Keratinocyte (primary cell): ENCODE measurements around the gene SPSB2. TPM values are rescaled to one million over a fixed set of nuclear protein-coding genes. Genes with fewer than 3 reads are reported as not detected.

Source experiments
- DNase-seq: peaks from one replicate; pipeline ENCODE4 v3.0.0-alpha.2; 2011; ENCODE audit warnings: low read depth, missing footprints, low spot score
- FAIRE-seq: peaks from 2 replicates; lab custom pipeline; 2011; peaks lifted over from hg19 to GRCh38; lab: Jason Lieb, UNC
- H2AFZ ChIP-seq: 2 replicates; pipeline ENCODE4 v1.6.0; 2012; ENCODE audit warnings: low read length, control low read depth, inconsistent platforms; ENCODE audit not compliant: control insufficient read depth
- H3K27ac ChIP-seq: 2 replicates; pipeline ENCODE4 v1.5.1; 2011; ENCODE audit warnings: low read length; ENCODE audit not compliant: control insufficient read depth, insufficient read depth
- H3K27me3 ChIP-seq: 3 replicates; pipeline ENCODE4 v1.6.0; 2011; ENCODE audit warnings: low read length; ENCODE audit not compliant: control insufficient read depth, insufficient read depth; ENCODE audit errors: extremely low read depth
- H3K36me3 ChIP-seq, 2 experiments: 2 replicates in 1 of 2; 3 replicates in 1 of 2; pipeline ENCODE4 v1.5.1; 2011; ENCODE audit warnings: low read length in 2 of 2, mild to moderate bottlenecking in 1 of 2; ENCODE audit not compliant: control insufficient read depth in 2 of 2, insufficient read depth in 2 of 2; ENCODE audit errors: extremely low read depth in 1 of 2
- H3K4me1 ChIP-seq: 3 replicates; pipeline ENCODE4 v1.5.1; 2011; ENCODE audit warnings: low read length; ENCODE audit not compliant: control insufficient read depth, insufficient read depth; ENCODE audit errors: extremely low read depth
- H3K4me2 ChIP-seq: 3 replicates; pipeline ENCODE4 v1.6.0; 2011; ENCODE audit warnings: low read depth, low read length; ENCODE audit not compliant: control insufficient read depth, insufficient read depth; ENCODE audit errors: extremely low read depth
- H3K4me3 ChIP-seq, 3 experiments: fragments of 200-600 bp in 1 of 3; sonication (generic) in 1 of 3; 2 replicates in 2 of 3; 3 replicates in 1 of 3; pipeline ENCODE4 v1.5.1; 2011 to 2016; ENCODE audit warnings: low read length in 3 of 3, mild to moderate bottlenecking in 3 of 3, control low read depth in 2 of 3, inconsistent platforms in 1 of 3, low read depth in 1 of 3, mixed read lengths in 1 of 3, mixed run types in 1 of 3, moderate library complexity in 1 of 3; ENCODE audit not compliant: control insufficient read depth in 2 of 3, insufficient read depth in 2 of 3; ENCODE audit errors: extremely low read depth in 1 of 3
- H3K79me2 ChIP-seq: 2 replicates; pipeline ENCODE4 v1.6.0; 2012; ENCODE audit warnings: low read length; ENCODE audit not compliant: control insufficient read depth, insufficient read depth
- H3K9ac ChIP-seq: 3 replicates; pipeline ENCODE4 v1.6.0; 2011; ENCODE audit warnings: low read length; ENCODE audit not compliant: control insufficient read depth, insufficient read depth; ENCODE audit errors: extremely low read depth
- H3K9me1 ChIP-seq: 3 replicates; pipeline ENCODE4 v1.6.0; 2011; ENCODE audit warnings: low read length; ENCODE audit not compliant: control insufficient read depth, insufficient read depth; ENCODE audit errors: extremely low read depth
- H3K9me3 ChIP-seq: 2 replicates; pipeline ENCODE4 v1.5.1; 2012; ENCODE audit warnings: low read depth, low read length; ENCODE audit not compliant: control insufficient read depth
- H4K20me1 ChIP-seq: 3 replicates; pipeline ENCODE4 v1.6.0; 2011; ENCODE audit warnings: low read length; ENCODE audit not compliant: control insufficient read depth, insufficient read depth; ENCODE audit errors: extremely low read depth
- EZH2 ChIP-seq: IDR thresholded peaks from one replicate; pipeline ENCODE4 v1.6.1; 2012; ENCODE audit warnings: inconsistent platforms, mild to moderate bottlenecking, low read length, moderate library complexity
- dilution Hi-C: fragments of 300-500 bp; cut with MboI; formaldehyde crosslinking; loops from one replicate; pipeline ENCODE4 v1.7.0; 2020; ENCODE audit warnings: low sequenced_read_pairs; ENCODE audit not compliant: extremely low pct_ligation_motif_present
- polyA plus RNA-seq, 5 experiments: library from polyadenylated mRNA; depleted of rRNA in 3 of 5; stranded (reverse) in 3 of 5; stranded (forward) in 1 of 5; unstranded in 1 of 5; fragments of >200 nt; gene quantifications; 1 replicate in 1 of 5; 2 replicates in 3 of 5; 3 replicates in 1 of 5; pipeline versions ENCODE4 v1.2.1 to v1.2.3, GENCODE V29; 2011 to 2012; ENCODE audit warnings: missing spikeins in 2 of 5, low read depth in 1 of 5, low replicate concordance in 1 of 5
- TF ChIP-seq, protein P1 (sequence below), 3 experiments: IDR thresholded peaks in 1 of 3; conservative IDR thresholded peaks in 1 of 3; optimal IDR thresholded peaks in 1 of 3; 2 replicates in 2 of 3; 3 replicates in 1 of 3; pipeline versions ENCODE3 to v1.5.1; 2011; ENCODE audit warnings: low read length in 3 of 3, mild to moderate bottlenecking in 3 of 3, moderate library complexity in 2 of 3, control low read depth in 1 of 3, inconsistent platforms in 1 of 3; ENCODE audit not compliant: insufficient read depth in 2 of 3; ENCODE audit errors: extremely low read depth in 1 of 3

The SPSB2 gene
- polyA plus RNA-seq, 1 donor (not counting 4 experiments of a cell fraction or from before 2014, with no cell fraction given): 4.9 TPM

DNA sequence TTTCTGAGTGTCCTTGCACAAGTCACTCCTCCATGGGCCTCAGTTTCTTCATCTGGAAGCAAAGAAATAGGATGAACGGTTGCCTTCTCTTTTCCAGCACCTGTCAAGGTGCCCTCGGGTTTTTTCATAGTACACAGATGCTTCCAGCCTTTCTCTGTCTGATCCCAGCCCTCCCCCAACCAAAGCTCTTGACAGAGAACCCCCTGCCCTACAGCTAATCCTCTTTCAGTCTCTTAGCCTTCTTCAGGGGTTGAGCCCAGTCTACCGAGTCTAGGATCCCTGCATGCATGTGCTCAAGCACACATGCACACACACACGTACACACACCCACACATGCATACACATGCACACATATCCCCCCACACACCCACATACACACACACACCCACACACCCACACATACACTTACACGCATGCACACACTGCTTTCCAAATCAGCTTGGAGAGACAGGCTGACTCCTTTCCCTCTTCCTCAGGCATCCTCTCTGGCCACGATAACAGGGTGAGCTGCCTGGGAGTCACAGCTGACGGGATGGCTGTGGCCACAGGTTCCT, 26.7 kb downstream of the SPSB2 start:
- dilution Hi-C loops: no loop called here
- H3K36me3 ChIP-seq: peaks cover 5 to 27% of the 10 kb centered on the region in 2 experiments
- no peaks in the 10 kb centered on the region for H4K20me1 ChIP-seq
- no peak overlapping the region for H2AFZ ChIP-seq
- no peak overlapping the region for H3K4me2 ChIP-seq
- TF ChIP-seq EZH2: no peak
- TF ChIP-seq, protein P1, sequence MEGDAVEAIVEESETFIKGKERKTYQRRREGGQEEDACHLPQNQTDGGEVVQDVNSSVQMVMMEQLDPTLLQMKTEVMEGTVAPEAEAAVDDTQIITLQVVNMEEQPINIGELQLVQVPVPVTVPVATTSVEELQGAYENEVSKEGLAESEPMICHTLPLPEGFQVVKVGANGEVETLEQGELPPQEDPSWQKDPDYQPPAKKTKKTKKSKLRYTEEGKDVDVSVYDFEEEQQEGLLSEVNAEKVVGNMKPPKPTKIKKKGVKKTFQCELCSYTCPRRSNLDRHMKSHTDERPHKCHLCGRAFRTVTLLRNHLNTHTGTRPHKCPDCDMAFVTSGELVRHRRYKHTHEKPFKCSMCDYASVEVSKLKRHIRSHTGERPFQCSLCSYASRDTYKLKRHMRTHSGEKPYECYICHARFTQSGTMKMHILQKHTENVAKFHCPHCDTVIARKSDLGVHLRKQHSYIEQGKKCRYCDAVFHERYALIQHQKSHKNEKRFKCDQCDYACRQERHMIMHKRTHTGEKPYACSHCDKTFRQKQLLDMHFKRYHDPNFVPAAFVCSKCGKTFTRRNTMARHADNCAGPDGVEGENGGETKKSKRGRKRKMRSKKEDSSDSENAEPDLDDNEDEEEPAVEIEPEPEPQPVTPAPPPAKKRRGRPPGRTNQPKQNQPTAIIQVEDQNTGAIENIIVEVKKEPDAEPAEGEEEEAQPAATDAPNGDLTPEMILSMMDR (optimal IDR thresholded peaks at IDR 0.05 in 1 of 3, IDR thresholded peaks at IDR 0.05 in 1 of 3, conservative IDR thresholded peaks at IDR 0.05 in 1 of 3; ENCODE audit: extremely low read depth in 1 of 3, insufficient read depth in 2 of 3, low read length in 3 of 3): no peak
- no peak for DNase-seq
- no peak overlapping the region for H3K27ac ChIP-seq
- no peaks in the 10 kb centered on the region for H3K27me3 ChIP-seq
- no peak overlapping the region for H3K4me3 ChIP-seq
- H3K4me1 ChIP-seq: peaks cover 11% of the 10 kb centered on the region
- no peaks in the 10 kb centered on the region for H3K9me1 ChIP-seq
- peaks cover 13% of the 10 kb centered on the region for H3K79me2 ChIP-seq
- FAIRE-seq: no peak
- H3K9ac ChIP-seq: no peak overlapping the region
- H3K9me3 ChIP-seq: no peaks in the 10 kb centered on the region

DNA sequence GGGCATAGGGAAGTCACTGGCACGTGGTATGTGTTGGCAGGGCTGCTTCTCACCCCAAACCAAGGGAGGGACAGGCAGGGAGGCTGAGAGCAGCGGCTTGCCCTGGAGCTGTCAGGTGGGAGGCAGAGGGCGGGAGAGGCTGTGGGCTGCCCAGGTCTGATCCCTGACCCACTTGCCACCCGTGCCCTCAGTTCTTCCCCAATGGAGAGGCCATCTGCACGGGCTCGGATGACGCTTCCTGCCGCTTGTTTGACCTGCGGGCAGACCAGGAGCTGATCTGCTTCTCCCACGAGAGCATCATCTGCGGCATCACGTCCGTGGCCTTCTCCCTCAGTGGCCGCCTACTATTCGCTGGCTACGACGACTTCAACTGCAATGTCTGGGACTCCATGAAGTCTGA, 27.7 kb downstream of the SPSB2 start:
- Histone ChIP-seq H3K4me1 (peaks cover 5% of the 10 kb centered on the region), H3K36me3 (peaks cover 5 to 27% of the 10 kb centered on the region in 2 experiments), H3K9ac (no peak overlapping the region), H4K20me1 (no peaks in the 10 kb centered on the region), H3K4me2 (no peak overlapping the region), H3K9me1 (no peaks in the 10 kb centered on the region), H3K79me2 (peaks cover 7% of the 10 kb centered on the region), H2AFZ (no peak overlapping the region), H3K27me3 (no peaks in the 10 kb centered on the region), H3K4me3 (no peak overlapping the region), H3K9me3 (no peaks in the 10 kb centered on the region), H3K27ac (no peak overlapping the region)
- dilution Hi-C loops: no loop called here
- no peak for FAIRE-seq
- TF ChIP-seq, protein P1 (optimal IDR thresholded peaks at IDR 0.05 in 1 of 3, IDR thresholded peaks at IDR 0.05 in 1 of 3, conservative IDR thresholded peaks at IDR 0.05 in 1 of 3; ENCODE audit: extremely low read depth in 1 of 3, insufficient read depth in 2 of 3, low read length in 3 of 3): no peak
- TF ChIP-seq EZH2: no peak
- no peak for DNase-seq
